Left ventricle myocardium inferior (tissue), 1 donor: ENCODE results near the gene MAGEA12. TPM values are rescaled to one million over a fixed set of nuclear protein-coding genes. Genes with fewer than 3 reads are reported as not detected.
"Not testable (repeated sequence)": the region's sequence is repeated elsewhere in the genome, so short reads cannot be mapped to it uniquely, and the experiment has no call there.

ENCODE experiments used
- DNase-seq: peaks from one replicate; pipeline ENCODE4 v3.0.0-alpha.2; 2020
- H3K27ac ChIP-seq: fragments of 200-600 bp; replicated peaks from 2 replicates; pipeline ENCODE4 v1.8.0; 2021
- H3K27me3 ChIP-seq: fragments of 200-600 bp; 2 replicates; pipeline ENCODE4 v1.8.0; 2021; ENCODE audit warnings: low read depth
- H3K36me3 ChIP-seq: fragments of 200-600 bp; 2 replicates; pipeline ENCODE4 v1.8.0; 2021
- H3K4me1 ChIP-seq: fragments of 200-600 bp; 2 replicates; pipeline ENCODE4 v1.8.0; 2021
- H3K4me3 ChIP-seq: fragments of 200-600 bp; 2 replicates; pipeline ENCODE4 v1.8.0; 2021; ENCODE audit warnings: mild to moderate bottlenecking, moderate library complexity
- H3K9me3 ChIP-seq: fragments of 200-600 bp; replicated peaks from 2 replicates; pipeline ENCODE4 v1.8.0; 2021
- CTCF ChIP-seq: fragments of 200-600 bp; IDR thresholded peaks from 2 replicates; pipeline ENCODE4 v1.8.0; 2021; ENCODE audit warnings: antibody characterized with exemption, mild to moderate bottlenecking, borderline replicate concordance
- intact Hi-C: fragments of 100-400 bp; cut with micrococcal nuclease; formaldehyde crosslinking; loops from one replicate; pipeline ENCODE4 v1.11.0; 2022
- total RNA-seq: library from RNA; stranded (reverse); fragmentation: NEBNext Ultra II Directional; extraction: Animal tissue kit (Norgen Biotek cat#: 25700); gene quantifications from one replicate; pipeline ENCODE4 v1.2.1, GENCODE V29; 2021
- donor health status: DM: no; HTN: yes; CAD: no; lungs with severe emphysema.

Gene MAGEA12
- total RNA-seq, 1 donor from 2014 or later, result not detected

DNA sequence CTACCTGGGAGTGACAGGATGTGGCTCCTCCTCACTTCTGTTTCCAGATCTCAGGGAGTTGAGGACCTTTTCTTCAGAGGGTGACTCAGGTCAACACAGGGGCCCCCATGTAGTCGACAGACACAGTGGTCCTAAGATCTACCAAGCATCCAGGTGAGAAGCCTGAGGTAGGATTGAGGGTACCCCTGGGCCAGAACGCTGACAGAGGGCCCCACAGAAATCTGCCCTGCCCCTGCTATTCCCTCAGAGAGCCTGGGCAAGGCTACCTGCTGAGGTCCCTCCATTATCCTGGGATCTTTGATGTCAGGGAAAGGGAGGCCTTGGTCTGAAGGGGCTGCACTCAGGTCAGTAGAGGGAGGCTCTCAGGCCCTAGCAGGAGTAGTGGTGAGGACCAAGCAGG, 1.5 kb downstream of the MAGEA12 start:
- Histone ChIP-seq H3K27me3 (no peaks in the 10 kb centered on the region), H3K9me3 (no peaks in the 10 kb centered on the region), H3K4me1 (no peaks in the 10 kb centered on the region), H3K27ac (no peak overlapping the region), H3K36me3 (no peaks in the 10 kb centered on the region), H3K4me3 (no peak overlapping the region)
- no peak for DNase-seq
- TF ChIP-seq CTCF, result no peak
- intact Hi-C loops, result no loop called here

- no peak for TF ChIP-seq CTCF
- intact Hi-C loops, result no loop called here
- Histone ChIP-seq H3K36me3 (no peaks in the 10 kb centered on the region), H3K27me3 (no peaks in the 10 kb centered on the region), H3K4me3 (no peak overlapping the region), H3K27ac (no peak overlapping the region), H3K9me3 (no peaks in the 10 kb centered on the region), H3K4me1 (no peaks in the 10 kb centered on the region)
- DNase-seq, result no peak
Measured at GRCh38 chrX:152735860-152736511, 2.4 kb downstream of the MAGEA12 start.

- intact Hi-C loops, H3K4me3 ChIP-seq, H3K27me3 ChIP-seq, H3K27ac ChIP-seq, H3K36me3 ChIP-seq, H3K4me1 ChIP-seq, DNase-seq, H3K9me3 ChIP-seq: not testable (repeated sequence)
Measured at GRCh38 chrX:152736528-152736927, 3.0 kb downstream of the MAGEA12 start.

DNA sequence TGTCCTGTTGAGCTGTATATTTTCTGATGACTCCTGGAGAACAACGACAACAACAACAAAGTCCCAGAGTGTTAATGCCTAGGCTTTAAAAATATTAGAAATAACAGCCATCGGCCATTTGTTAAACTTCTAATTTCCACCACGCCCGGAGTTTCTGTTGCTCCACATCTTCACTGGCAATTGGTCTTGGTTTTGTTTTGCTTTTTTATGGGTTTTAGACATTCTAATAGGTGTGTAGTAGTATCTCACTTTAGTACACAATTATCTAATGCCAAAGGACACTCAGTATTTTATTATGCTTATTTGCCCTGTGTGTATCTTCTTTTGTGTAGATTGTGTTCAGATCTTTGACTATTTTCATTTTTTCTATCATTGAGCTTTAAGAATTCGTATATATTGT, 5.0 kb downstream of the MAGEA12 start:
- intact Hi-C loops, result no loop called here
- no peak for TF ChIP-seq CTCF
- DNase-seq, result no peak
- H3K36me3 ChIP-seq, result no peaks in the 10 kb centered on the region
- no peaks in the 10 kb centered on the region for H3K4me1 ChIP-seq
- no peaks in the 10 kb centered on the region for H3K27me3 ChIP-seq
- H3K4me3 ChIP-seq, result no peak overlapping the region
- H3K27ac ChIP-seq, result no peak overlapping the region
- no peaks in the 10 kb centered on the region for H3K9me3 ChIP-seq

DNA sequence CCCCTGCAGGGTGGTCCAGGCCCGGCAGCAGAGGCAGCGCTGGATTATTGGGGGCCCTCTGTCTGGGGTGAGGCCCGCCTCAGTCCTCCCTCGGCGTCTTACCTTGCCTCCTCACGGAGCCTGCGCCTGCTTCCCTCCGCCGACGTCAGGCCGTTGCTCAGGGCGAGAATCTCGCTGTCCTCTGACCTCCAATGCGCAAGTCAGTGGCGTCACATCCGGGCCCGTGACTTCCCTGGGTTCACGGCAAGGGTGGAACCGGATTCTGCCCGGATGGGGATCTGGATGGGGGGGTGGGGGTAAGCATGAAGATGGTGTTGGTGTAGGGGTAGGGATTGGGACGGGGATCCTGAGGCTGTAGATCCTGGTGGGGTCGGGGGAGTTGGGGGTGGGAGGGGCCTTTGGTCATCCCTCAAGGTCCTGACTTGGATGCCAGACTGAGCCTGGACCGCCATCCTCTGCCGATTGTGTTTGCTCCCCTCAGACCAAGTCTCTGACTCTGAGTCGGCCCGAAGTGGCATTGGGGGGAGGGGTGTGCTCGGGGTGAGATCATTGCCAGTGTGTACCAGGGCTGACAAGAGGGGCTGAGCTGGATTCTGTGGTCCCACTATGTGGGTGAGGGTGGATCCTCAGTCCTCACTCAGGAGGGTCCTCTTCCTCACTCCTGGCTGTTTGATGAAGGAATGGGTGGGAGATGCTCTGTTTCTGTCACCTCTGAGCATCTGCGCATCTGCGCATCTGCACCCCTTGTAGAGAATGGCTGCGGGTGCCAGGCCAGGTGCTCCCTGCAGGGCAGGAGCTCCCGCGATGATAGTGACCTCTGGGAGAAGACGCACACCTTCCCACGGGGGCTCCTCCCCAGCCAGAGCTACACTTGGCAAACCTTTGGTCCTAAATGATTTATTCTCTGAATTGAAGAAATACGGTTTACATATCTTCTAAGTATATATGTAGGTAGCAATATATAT, 20.4 kb downstream of the MAGEA12 start, which contains the start of gene MAGEA2:
Gene MAGEA2 (minus strand): TSS at position 157 of the 965 bp plus-strand sequence. CDS start 2,479 bp downstream, outside the sequence.
- H3K27ac ChIP-seq, H3K9me3 ChIP-seq, H3K4me1 ChIP-seq, DNase-seq, H3K27me3 ChIP-seq, intact Hi-C loops, H3K4me3 ChIP-seq, H3K36me3 ChIP-seq: not testable (repeated sequence)

DNA sequence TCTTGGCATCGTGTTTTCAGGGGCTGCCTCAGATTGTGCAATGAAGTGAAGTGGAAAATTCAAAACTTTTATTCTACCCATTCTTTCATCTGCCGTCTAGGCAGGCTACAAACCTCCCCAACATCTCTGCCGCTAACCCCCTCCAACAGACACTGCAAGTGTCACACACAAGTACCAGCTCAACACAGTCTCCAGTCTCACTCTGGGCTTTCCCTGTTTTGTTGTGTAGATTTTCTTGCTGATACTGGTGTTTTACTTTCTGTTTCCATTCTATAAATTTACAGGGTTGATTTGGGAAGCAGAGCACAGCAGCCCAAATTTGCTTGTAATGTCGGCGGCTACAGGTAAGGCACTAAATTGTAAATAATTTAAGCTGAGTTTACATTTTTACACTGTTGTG, 21.3 kb downstream of the MAGEA12 start:
- intact Hi-C loops, H3K27me3 ChIP-seq, H3K36me3 ChIP-seq, DNase-seq, H3K4me3 ChIP-seq, H3K4me1 ChIP-seq, H3K9me3 ChIP-seq, H3K27ac ChIP-seq: not testable (repeated sequence)

GRCh38 chrX:152758918-152759317, 25.4 kb downstream of the MAGEA12 start, which contains the start of gene CSAG3:
TSS of gene CSAG3 (plus strand) at chrX:152759218.
- DNase-seq, intact Hi-C loops, H3K27me3 ChIP-seq, H3K27ac ChIP-seq, H3K4me1 ChIP-seq, H3K36me3 ChIP-seq, H3K9me3 ChIP-seq, H3K4me3 ChIP-seq: not testable (repeated sequence)

- intact Hi-C loops, H3K36me3 ChIP-seq, H3K9me3 ChIP-seq, H3K27ac ChIP-seq, H3K4me3 ChIP-seq, H3K4me1 ChIP-seq, DNase-seq, H3K27me3 ChIP-seq: not testable (repeated sequence)
Measured at GRCh38 chrX:152759544-152759943, 26.0 kb downstream of the MAGEA12 start.

DNA sequence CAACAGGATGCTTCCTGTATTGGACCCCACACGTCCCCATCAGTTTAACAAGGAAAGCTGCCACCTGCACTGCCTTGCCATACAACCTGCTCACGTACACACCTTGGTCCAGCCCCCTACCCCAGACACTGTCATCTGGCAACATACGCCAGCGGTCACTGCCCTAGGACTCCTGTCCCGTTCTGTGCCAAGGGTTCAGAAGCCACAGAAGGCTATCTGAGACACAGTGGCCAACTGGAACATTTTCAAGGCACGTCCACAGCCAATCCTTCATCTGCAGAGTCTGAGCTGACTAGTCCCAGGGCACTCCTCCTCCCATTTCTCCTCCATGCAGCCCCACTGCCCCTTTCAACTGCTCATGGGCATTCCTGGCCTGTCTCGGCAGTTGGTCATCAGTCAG, 28.0 kb downstream of the MAGEA12 start:
- intact Hi-C loops, H3K4me3 ChIP-seq, H3K36me3 ChIP-seq, H3K4me1 ChIP-seq, DNase-seq, H3K27me3 ChIP-seq, H3K27ac ChIP-seq, H3K9me3 ChIP-seq: not testable (repeated sequence)

DNA sequence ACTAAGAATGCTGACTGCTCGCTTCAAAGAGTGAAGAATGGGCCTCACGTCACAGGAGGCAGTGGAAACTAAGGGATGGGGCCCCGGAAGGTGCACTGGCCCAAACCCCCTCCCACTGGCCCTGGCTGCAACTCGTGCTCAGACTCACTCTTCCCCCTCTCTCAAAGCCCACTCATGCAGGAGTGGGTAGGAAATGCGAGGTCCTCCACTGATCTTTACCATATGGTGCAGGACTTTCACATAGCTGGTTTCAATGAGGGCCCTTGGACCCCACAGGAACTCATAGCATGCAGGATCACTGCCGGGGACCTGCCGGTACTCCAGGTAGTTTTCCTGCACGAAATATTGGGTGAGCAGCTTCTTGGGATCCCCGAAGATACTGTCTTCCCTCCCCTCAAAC, 33.0 kb downstream of the MAGEA12 start:
- H3K27ac ChIP-seq, H3K36me3 ChIP-seq, H3K9me3 ChIP-seq, DNase-seq, H3K4me3 ChIP-seq, intact Hi-C loops, H3K27me3 ChIP-seq, H3K4me1 ChIP-seq: not testable (repeated sequence)
